ENCODE results near the gene WDFY2. TPM values are rescaled to one million over a fixed set of nuclear protein-coding genes. Genes with fewer than 3 reads are reported as not detected.

WDFY2 gene
- total and polyA plus RNA-seq, 7 experiments from 2014 or later: 3.2 to 44.3 (median 18.6) TPM

DNA sequence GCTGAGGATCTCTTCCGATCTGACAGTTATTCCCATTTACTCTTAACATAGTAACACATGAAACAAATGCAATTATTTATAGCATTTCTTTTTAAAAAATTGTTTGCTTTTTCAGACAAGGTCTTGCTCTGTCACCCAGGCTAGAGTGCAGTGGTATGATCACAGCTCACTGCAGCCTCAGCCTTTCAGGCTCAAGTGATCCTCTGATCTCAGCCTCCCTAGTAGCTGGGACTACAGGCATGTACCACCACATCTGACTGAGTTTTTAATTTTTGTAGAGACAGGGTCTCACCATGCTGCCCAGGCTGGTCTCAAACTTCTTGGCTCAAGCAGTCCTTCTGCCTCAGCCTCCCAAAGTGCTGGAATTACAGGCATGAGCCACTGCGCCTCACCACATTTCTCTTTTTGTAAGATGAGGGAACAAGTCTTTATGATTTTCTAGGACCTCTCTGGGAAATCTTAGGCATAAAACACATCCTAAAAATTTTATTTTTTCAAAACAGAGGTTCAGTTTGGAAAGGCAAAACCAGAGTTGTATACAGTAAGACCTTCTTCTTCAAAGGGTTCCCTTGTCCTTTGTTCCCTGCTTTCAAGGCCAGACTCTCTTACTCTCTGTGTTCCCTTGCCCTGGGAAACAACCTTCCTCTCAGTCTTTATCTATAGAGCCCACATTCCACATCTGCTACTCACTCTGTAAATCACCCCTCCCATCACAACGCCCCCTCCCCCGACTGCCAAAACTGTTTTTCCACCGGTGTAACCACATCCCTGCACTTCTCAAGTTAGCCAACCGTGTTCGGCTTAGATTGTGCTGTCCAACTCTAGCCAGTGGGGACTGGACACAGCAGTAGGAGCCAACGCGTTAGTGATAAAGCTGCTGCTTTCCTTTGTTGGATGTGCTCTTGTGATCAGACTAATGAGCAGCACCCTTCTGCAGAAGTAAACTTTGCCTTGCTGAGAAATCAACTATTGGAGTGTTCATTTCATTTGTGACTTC, 163.5 kb downstream of the WDFY2 start:
- CTCF ChIA-PET: interaction anchor here (0.6 kb wide), 1 partner anchor 10 kb away, joined by 4 read pairs; no protein-coding TSS in a partner anchor
- Histone ChIP-seq H3K4me3 (ENCODE audit: low read length) (no peak overlapping the region), H3K27me3 (ENCODE audit: control insufficient read depth in 2 of 2, insufficient read depth in 2 of 2, low read length in 2 of 2) (no peaks in the 10 kb centered on the region), H3K4me1 (ENCODE audit: control insufficient read depth in 2 of 2, insufficient read depth in 2 of 2, low read length in 2 of 2) (no peaks in the 10 kb centered on the region), H3K27ac (ENCODE audit: low read depth, low read length) (no peak overlapping the region), H3K9me3 (ENCODE audit: control insufficient read depth in 2 of 3, low read length in 3 of 3) (peaks cover 0 to 10% (median 0%) of the 10 kb centered on the region in 3 experiments), H3K36me3 (ENCODE audit: control insufficient read depth in 2 of 3, insufficient read depth in 3 of 3, low read length in 3 of 3) (peaks cover 0 to 30% (median 0%) of the 10 kb centered on the region in 3 experiments)
- DNase-seq (no peak), ATAC-seq (no peak)
- peaks cover 3 to 31% (median 8%) of the 10 kb centered on the region in 11 donors for H3K9me3 Mint-ChIP-seq
- no peak overlapping the region for H3K27ac Mint-ChIP-seq
- H3K4me3 Mint-ChIP-seq: no peak overlapping the region
- peaks cover 11 to 79% (median 59%) of the 10 kb centered on the region in 5 donors for H3K36me3 Mint-ChIP-seq
- no peaks in the 10 kb centered on the region for H3K27me3 Mint-ChIP-seq
- H3K4me1 Mint-ChIP-seq: peaks cover 0 to 3% (median 0%) of the 10 kb centered on the region in 7 donors
- POLR2A ChIA-PET: no interaction called here
- intact Hi-C loops (cut with micrococcal nuclease): no loop called here

DNA sequence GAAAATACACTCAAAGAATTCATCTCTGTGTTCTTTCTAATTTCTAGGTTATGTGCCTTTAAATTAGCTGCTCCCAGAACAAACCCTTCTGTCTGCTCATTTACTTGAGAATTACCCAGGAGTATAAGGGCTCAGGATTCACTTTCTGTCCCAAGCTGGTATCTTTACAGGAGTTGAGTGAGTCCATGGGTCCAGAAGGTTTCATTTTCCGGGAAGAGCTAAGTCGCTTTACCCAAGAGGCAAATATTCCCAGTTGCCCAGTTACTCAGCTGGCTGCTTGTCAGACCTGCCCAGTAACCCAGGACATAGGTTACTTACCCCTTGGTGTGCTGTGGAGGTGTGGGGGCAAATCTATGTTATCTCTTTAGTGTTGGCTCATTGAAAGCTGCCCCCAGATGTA, 172.4 kb downstream of the WDFY2 start:
- no peaks in the 10 kb centered on the region for H3K27me3 Mint-ChIP-seq
- H3K27ac ChIP-seq (ENCODE audit: low read depth, low read length): no peak overlapping the region
- no peaks in the 10 kb centered on the region for H3K9me3 ChIP-seq (ENCODE audit: control insufficient read depth in 2 of 3, low read length in 3 of 3)
- peaks cover 4 to 55% (median 9%) of the 10 kb centered on the region in 3 experiments for H3K36me3 ChIP-seq (ENCODE audit: control insufficient read depth in 2 of 3, insufficient read depth in 3 of 3, low read length in 3 of 3)
- ATAC-seq (no peak), DNase-seq (no peak)
- no peaks in the 10 kb centered on the region for H3K27me3 ChIP-seq (ENCODE audit: control insufficient read depth in 2 of 2, insufficient read depth in 2 of 2, low read length in 2 of 2)
- H3K9me3 Mint-ChIP-seq: no peaks in the 10 kb centered on the region
- peak overlapping the region in 1 of 9 donors; percentile 46 for H3K27ac Mint-ChIP-seq
- H3K4me1 ChIP-seq (ENCODE audit: control insufficient read depth in 2 of 2, insufficient read depth in 2 of 2, low read length in 2 of 2): no peaks in the 10 kb centered on the region
- POLR2A ChIA-PET: interaction anchor here (1.5 to 1.7 kb wide), 2 partner anchors 47 to 303 kb away, joined by 4 to 7 read pairs; no protein-coding TSS in a partner anchor
- no peak overlapping the region for H3K4me3 Mint-ChIP-seq
- peaks cover 0 to 6% (median 0%) of the 10 kb centered on the region in 7 donors for H3K4me1 Mint-ChIP-seq
- CTCF ChIA-PET: interaction anchor here (0.8 kb wide), 1 partner anchor 42 kb away, joined by 3 read pairs; no protein-coding TSS in a partner anchor
- intact Hi-C loops (cut with micrococcal nuclease): no loop called here
- H3K4me3 ChIP-seq (ENCODE audit: low read length): no peak overlapping the region
- H3K36me3 Mint-ChIP-seq: peaks cover 15 to 56% (median 43%) of the 10 kb centered on the region in 5 donors

DNA sequence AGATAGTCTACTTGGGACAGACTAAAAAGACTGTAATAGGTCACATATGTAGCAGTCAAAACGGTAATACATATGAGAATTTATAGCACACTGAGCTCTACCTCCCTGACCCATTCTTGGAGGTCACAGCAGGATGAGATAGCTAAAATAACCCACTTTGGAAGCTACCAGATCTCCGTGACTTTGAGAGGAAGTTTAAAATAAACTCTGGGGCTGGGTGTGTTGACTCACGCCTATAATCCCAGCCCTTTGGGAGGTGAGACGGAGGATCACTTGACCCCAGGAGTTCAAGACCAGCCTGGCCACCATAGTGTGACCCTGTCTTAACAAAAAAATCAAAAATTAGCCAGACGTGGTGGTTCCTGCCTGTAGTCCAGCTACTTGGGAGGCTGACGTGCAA, 174.4 kb downstream of the WDFY2 start:
- DNase-seq (no peak), ATAC-seq (no peak)
- H3K4me1 Mint-ChIP-seq: peaks cover 0 to 11% (median 4%) of the 10 kb centered on the region in 7 donors
- no peak overlapping the region for H3K27ac Mint-ChIP-seq
- CTCF ChIA-PET: interaction anchor here (0.7 to 1.2 kb wide), 3 partner anchors 39 to 344 kb away, joined by 3 to 4 read pairs (median 3); no protein-coding TSS in a partner anchor
- POLR2A ChIA-PET: interaction anchor here (0.7 kb wide), 1 partner anchor 51 kb away, joined by 4 read pairs; no protein-coding TSS in a partner anchor
- H3K27me3 Mint-ChIP-seq: no peaks in the 10 kb centered on the region
- intact Hi-C loops (cut with micrococcal nuclease): no loop called here
- no peak overlapping the region for H3K27ac ChIP-seq (ENCODE audit: low read depth, low read length)
- H3K9me3 ChIP-seq (ENCODE audit: control insufficient read depth in 2 of 3, low read length in 3 of 3): no peaks in the 10 kb centered on the region
- H3K9me3 Mint-ChIP-seq: no peaks in the 10 kb centered on the region
- H3K27me3 ChIP-seq (ENCODE audit: control insufficient read depth in 2 of 2, insufficient read depth in 2 of 2, low read length in 2 of 2): no peaks in the 10 kb centered on the region
- H3K4me3 Mint-ChIP-seq: no peak overlapping the region
- H3K36me3 ChIP-seq (ENCODE audit: control insufficient read depth in 2 of 3, insufficient read depth in 3 of 3, low read length in 3 of 3): peaks cover 4 to 56% (median 9%) of the 10 kb centered on the region in 3 experiments
- no peak overlapping the region for H3K4me3 ChIP-seq (ENCODE audit: low read length)
- peaks cover 14 to 44% (median 35%) of the 10 kb centered on the region in 5 donors for H3K36me3 Mint-ChIP-seq
- H3K4me1 ChIP-seq (ENCODE audit: control insufficient read depth in 2 of 2, insufficient read depth in 2 of 2, low read length in 2 of 2): no peaks in the 10 kb centered on the region

DNA sequence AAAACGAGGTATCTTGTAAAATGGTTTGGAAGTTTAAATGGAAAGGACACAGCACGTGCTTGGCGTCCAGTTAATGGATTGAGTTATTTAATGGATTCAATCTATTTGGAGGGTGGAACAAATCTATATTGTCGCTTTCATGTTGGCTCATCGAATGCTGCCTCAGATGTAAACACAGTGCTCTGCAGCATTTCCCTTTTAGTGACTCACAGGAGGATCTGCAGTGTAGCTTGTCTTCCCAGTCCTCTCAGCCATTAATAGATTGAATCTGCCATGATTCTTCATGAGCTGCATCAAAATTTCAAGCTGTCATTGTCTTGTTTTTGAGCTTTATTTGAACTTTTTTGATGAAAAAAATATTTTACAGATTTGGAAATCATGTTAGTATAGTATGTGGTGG, 175.0 kb downstream of the WDFY2 start:
- POLR2A ChIA-PET: no interaction called here
- H3K27ac ChIP-seq (ENCODE audit: low read depth, low read length): no peak overlapping the region
- Mint-ChIP-seq H3K4me1 (peaks cover 3 to 15% (median 6%) of the 10 kb centered on the region in 7 donors), H3K27me3 (no peaks in the 10 kb centered on the region), H3K36me3 (peaks cover 11 to 41% (median 32%) of the 10 kb centered on the region in 5 donors), H3K9me3 (no peaks in the 10 kb centered on the region), H3K27ac (peak overlapping the region in 1 of 9 donors; percentile 67), H3K4me3 (no peak overlapping the region)
- intact Hi-C loops (cut with micrococcal nuclease): no loop called here
- H3K36me3 ChIP-seq (ENCODE audit: control insufficient read depth in 2 of 3, insufficient read depth in 3 of 3, low read length in 3 of 3): peaks cover 4 to 53% (median 9%) of the 10 kb centered on the region in 3 experiments
- no peaks in the 10 kb centered on the region for H3K9me3 ChIP-seq (ENCODE audit: control insufficient read depth in 2 of 3, low read length in 3 of 3)
- CTCF ChIA-PET: interaction anchor here (0.7 to 1.2 kb wide), 2 partner anchors 38 to 344 kb away, joined by 3 to 4 read pairs; no protein-coding TSS in a partner anchor
- no peak for DNase-seq
- no peak overlapping the region for H3K4me3 ChIP-seq (ENCODE audit: low read length)
- ATAC-seq: no peak
- H3K27me3 ChIP-seq (ENCODE audit: control insufficient read depth in 2 of 2, insufficient read depth in 2 of 2, low read length in 2 of 2): no peaks in the 10 kb centered on the region
- H3K4me1 ChIP-seq (ENCODE audit: control insufficient read depth in 2 of 2, insufficient read depth in 2 of 2, low read length in 2 of 2): peaks cover 4% of the 10 kb centered on the region in 2 donors

DNA sequence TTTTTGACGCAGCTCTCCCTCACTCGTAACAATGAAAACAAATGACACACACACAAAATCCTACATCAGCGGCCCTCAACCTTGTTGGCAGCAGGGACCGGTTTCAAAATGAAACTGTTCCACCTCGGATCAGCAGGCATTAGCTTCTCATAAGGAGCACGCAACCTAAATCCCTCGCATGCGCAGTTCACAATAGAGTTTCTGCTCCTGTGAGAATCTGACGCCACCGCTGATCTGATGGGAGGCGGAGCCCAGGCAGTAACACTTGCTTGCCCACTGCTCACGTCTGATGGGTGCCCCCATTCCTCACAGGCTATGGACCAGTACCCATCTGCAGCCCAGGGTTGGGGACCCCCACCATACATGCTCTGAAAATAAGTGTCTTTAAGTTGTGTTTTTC, 176.3 kb downstream of the WDFY2 start:
- Mint-ChIP-seq H3K27me3 (no peaks in the 10 kb centered on the region), H3K27ac (peak overlapping the region in 2 of 9 donors; percentile 7 to 67), H3K9me3 (no peaks in the 10 kb centered on the region), H3K4me1 (peaks cover 8 to 28% (median 19%) of the 10 kb centered on the region in 7 donors), H3K4me3 (no peak overlapping the region), H3K36me3 (peaks cover 8 to 37% (median 24%) of the 10 kb centered on the region in 5 donors)
- H3K36me3 ChIP-seq (ENCODE audit: control insufficient read depth in 2 of 3, insufficient read depth in 3 of 3, low read length in 3 of 3): peaks cover 4 to 50% (median 9%) of the 10 kb centered on the region in 3 experiments
- intact Hi-C loops (cut with micrococcal nuclease): loop anchor here in 1 of 2 donors (5.0 kb wide), 1 partner anchor 42 kb away; the partner anchor contains the start of gene DHRS12
- peaks cover 6 to 15% of the 10 kb centered on the region in 2 donors for H3K4me1 ChIP-seq (ENCODE audit: control insufficient read depth in 2 of 2, insufficient read depth in 2 of 2, low read length in 2 of 2)
- H3K4me3 ChIP-seq (ENCODE audit: low read length): no peak overlapping the region
- DNase-seq (no peak), ATAC-seq (no peak)
- CTCF ChIA-PET: interaction anchor here (0.6 kb wide), 1 partner anchor 21 kb away, joined by 3 read pairs; no protein-coding TSS in a partner anchor
- H3K9me3 ChIP-seq (ENCODE audit: control insufficient read depth in 2 of 3, low read length in 3 of 3): no peaks in the 10 kb centered on the region
- H3K27ac ChIP-seq (ENCODE audit: low read depth, low read length): no peak overlapping the region
- POLR2A ChIA-PET: no interaction called here
- H3K27me3 ChIP-seq (ENCODE audit: control insufficient read depth in 2 of 2, insufficient read depth in 2 of 2, low read length in 2 of 2): no peaks in the 10 kb centered on the region

DNA sequence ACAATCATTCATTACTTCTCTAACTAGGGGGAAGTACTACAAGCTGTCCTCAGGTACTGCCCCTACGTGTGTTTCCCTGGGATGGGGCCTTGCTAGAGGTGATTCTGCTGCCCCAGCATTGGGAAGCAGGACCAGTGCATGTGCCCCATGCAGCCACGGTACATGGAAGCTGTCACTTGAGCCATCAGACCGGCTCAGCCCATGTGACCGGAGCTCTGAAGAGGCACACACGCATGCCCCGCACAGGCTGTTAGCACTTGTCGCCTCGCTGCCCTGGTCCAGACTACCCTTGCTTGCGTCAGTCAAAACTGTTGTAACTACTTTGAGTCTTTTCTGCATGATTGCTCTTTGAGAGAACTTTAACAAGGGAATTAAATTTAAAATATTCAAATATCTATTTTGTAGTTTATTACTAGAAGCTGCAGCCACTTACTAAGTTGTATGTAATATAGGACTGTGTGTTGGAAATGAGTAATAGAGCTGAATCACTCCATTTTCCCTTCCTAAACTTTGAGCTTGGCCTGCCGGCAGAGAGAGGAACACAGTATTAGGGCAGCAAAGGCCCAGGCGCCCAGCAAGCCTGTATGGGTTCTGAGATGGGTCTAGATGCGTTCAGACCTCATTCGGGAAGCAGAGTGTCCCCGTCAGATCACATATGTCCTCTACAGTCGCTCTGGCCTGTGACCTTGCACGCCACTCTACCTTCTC, 177.5 kb downstream of the WDFY2 start:
- Histone ChIP-seq H3K27ac (ENCODE audit: low read depth, low read length) (no peak overlapping the region), H3K9me3 (ENCODE audit: control insufficient read depth in 2 of 3, low read length in 3 of 3) (no peaks in the 10 kb centered on the region), H3K27me3 (ENCODE audit: control insufficient read depth in 2 of 2, insufficient read depth in 2 of 2, low read length in 2 of 2) (no peaks in the 10 kb centered on the region), H3K4me1 (ENCODE audit: control insufficient read depth in 2 of 2, insufficient read depth in 2 of 2, low read length in 2 of 2) (peaks cover 6 to 15% of the 10 kb centered on the region in 2 donors), H3K4me3 (ENCODE audit: low read length) (no peak overlapping the region), H3K36me3 (ENCODE audit: control insufficient read depth in 2 of 3, insufficient read depth in 3 of 3, low read length in 3 of 3) (peaks cover 0 to 41% (median 9%) of the 10 kb centered on the region in 3 experiments)
- H3K4me1 Mint-ChIP-seq: peaks cover 8 to 38% (median 29%) of the 10 kb centered on the region in 7 donors
- H3K27me3 Mint-ChIP-seq: no peaks in the 10 kb centered on the region
- ATAC-seq (no peak), DNase-seq (no peak)
- POLR2A ChIA-PET: interaction anchor here (1.3 kb wide), 1 partner anchor 307 kb away, joined by 4 read pairs; no protein-coding TSS in a partner anchor
- peaks cover 9 to 39% (median 24%) of the 10 kb centered on the region in 5 donors for H3K36me3 Mint-ChIP-seq
- H3K27ac Mint-ChIP-seq: peak overlapping the region in 4 of 9 donors; percentile 6 to 88 (median 56)
- CTCF ChIA-PET: interaction anchor here (0.7 kb wide), 1 partner anchor 329 kb away, joined by 3 read pairs; no protein-coding TSS in a partner anchor
- no peak overlapping the region for H3K4me3 Mint-ChIP-seq
- no peaks in the 10 kb centered on the region for H3K9me3 Mint-ChIP-seq
- intact Hi-C loops (cut with micrococcal nuclease): loop anchor here in 1 of 2 donors (5.0 kb wide), 1 partner anchor 41 kb away; the partner anchor contains the start of gene DHRS12
